HepG2 (cell line): ENCODE measurements around the gene ADSL. TPM values are rescaled to one million over a fixed set of nuclear protein-coding genes. Genes with fewer than 3 reads are reported as not detected.

Experiments
- HDAC6 ChIP-seq: fragments of 200-600 bp; sonication (generic); IDR thresholded peaks from 2 replicates; pipeline ENCODE4 v1.7.0; 2017; ENCODE audit warnings: mild to moderate bottlenecking, antibody characterized with exemption, low read length, low read depth
- IRF2 ChIP-seq: IDR thresholded peaks from 2 replicates; pipeline ENCODE4 v1.6.1; 2018; ENCODE audit warnings: missing genetic modification reagents, missing compliant biosample characterization
- NCOA5 ChIP-seq: sonication (generic); formaldehyde crosslinking; IDR thresholded peaks from 2 replicates; pipeline ENCODE4 v1.4.0; 2020; ENCODE audit warnings: missing genetic modification reagents
- NONO ChIP-seq, 2 experiments: fragments of 450-650 bp in 1 of 2; sonication (generic) in 1 of 2; formaldehyde crosslinking in 1 of 2; IDR thresholded peaks in 1 of 2; conservative IDR thresholded peaks in 1 of 2; 2 replicates each; pipeline versions ENCODE4 v1.6.1 to v1.8.0; 2017 to 2022; ENCODE audit warnings: mild to moderate bottlenecking in 1 of 2, missing genetic modification reagents in 1 of 2, moderate library complexity in 1 of 2
- SALL2 ChIP-seq: sonication (generic); formaldehyde crosslinking; IDR thresholded peaks from 2 replicates; pipeline ENCODE4 v1.8.1; 2023; ENCODE audit warnings: mild to moderate bottlenecking, missing genetic modification reagents, inconsistent platforms
- TGIF2 ChIP-seq: IDR thresholded peaks from 2 replicates; pipeline ENCODE4 v1.6.1; 2016; ENCODE audit warnings: control low read depth, missing compliant biosample characterization
- ZNF33B ChIP-seq: sonication (generic); formaldehyde crosslinking; IDR thresholded peaks from 2 replicates; pipeline ENCODE4 v1.5.1; 2020; ENCODE audit warnings: mild to moderate bottlenecking, missing genetic modification reagents
- ZSCAN31 ChIP-seq: sonication (generic); formaldehyde crosslinking; IDR thresholded peaks from 2 replicates; pipeline ENCODE4 v1.5.0; 2020; ENCODE audit warnings: low read depth, mild to moderate bottlenecking, missing genetic modification reagents
- polyA plus RNA-seq, 8 experiments: library from polyadenylated mRNA; depleted of rRNA in 3 of 8; stranded (reverse) in 7 of 8; unstranded in 1 of 8; fragments of >200 nt; fragmentation: Illumina TruSeq in 4 of 8; extraction: Trizol in 4 of 8; gene quantifications; 2 replicates each; pipeline versions ENCODE4 v1.2.1 to v1.2.3, GENCODE V29; 2011 to 2016; ENCODE audit warnings: low read depth in 4 of 8, missing spikeins in 1 of 8, mixed read lengths in 1 of 8; ENCODE audit not compliant: insufficient read depth in 1 of 8
- total RNA-seq, 5 experiments: library from RNA; depleted of rRNA; stranded (reverse); fragments of >200 nt; fragmentation: Illumina TruSeq; extraction: Trizol; gene quantifications; 2 replicates each; pipeline ENCODE4 v1.2.3, GENCODE V29; 2016; ENCODE audit warnings: low read depth in 1 of 5
- TF ChIP-seq, protein P1 (sequence below): sonication (generic); formaldehyde crosslinking; IDR thresholded peaks from 2 replicates; pipeline ENCODE4 v1.4.0; 2020; ENCODE audit warnings: mild to moderate bottlenecking, missing genetic modification reagents
- TF ChIP-seq, protein P2 (sequence below): sonication (generic); formaldehyde crosslinking; conservative IDR thresholded peaks from 2 replicates; pipeline ENCODE4 v1.4.0; 2020; ENCODE audit warnings: mild to moderate bottlenecking, missing genetic modification reagents, moderate library complexity
- TF ChIP-seq, protein P3 (sequence below): sonication (generic); formaldehyde crosslinking; conservative IDR thresholded peaks from 2 replicates; pipeline ENCODE4 v1.8.0; 2022; ENCODE audit warnings: mild to moderate bottlenecking, moderate library complexity, missing genetic modification reagents
- TF ChIP-seq, protein P4 (sequence below): sonication (generic); formaldehyde crosslinking; IDR thresholded peaks from 2 replicates; pipeline ENCODE4 v1.5.0; 2020; ENCODE audit warnings: missing genetic modification reagents
- TF ChIP-seq, protein P5 (sequence below): sonication (generic); formaldehyde crosslinking; IDR thresholded peaks from 2 replicates; pipeline ENCODE4 v1.4.0; 2020; ENCODE audit warnings: missing genetic modification reagents

The ADSL gene
- total and polyA plus RNA-seq, 2 of the 13 experiments (the other 11 are each of a cell fraction or from before 2014, with no cell fraction given): 123 to 174 TPM

DNA sequence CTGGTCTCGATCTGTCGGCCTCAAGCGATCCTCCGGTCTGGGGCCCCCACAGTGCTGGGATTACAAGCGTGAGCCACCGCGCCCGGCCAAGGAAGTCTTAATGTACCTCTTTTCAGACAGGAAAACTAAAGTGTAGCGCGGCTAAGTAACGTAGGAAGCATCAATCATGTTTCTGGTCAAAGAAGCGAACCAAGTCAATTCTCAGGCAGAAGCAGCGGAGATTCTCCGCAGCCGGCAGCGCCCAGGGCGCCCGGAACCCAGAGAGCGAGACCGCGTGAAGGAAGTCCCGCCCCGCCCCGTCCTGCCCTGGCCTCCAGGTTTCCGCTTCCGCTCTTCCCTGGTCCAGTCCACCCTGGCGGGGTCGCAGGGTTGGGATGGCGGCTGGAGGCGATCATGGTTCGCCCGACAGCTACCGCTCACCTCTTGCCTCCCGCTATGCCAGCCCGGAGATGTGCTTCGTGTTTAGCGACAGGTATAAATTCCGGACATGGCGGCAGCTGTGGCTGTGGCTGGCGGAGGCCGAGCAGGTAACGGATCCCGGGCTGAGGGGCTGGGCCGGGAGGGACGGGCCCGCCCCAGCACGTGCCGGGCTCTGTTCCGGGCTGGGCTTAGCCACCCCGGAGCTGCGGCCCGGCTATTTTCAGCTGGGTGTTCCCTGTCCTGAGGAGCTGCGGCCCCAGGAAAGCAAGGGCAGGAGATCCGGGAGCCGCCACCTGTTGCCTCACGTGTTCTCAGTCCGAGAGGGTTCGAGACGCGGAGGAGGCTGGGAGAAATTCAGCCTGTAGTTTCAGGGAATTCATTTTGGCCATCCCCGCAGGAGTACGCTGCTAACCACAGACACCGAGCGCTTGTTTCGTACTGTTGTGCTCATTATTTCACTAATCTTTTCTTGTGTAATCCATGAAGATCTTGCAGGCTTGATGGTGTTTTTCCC, at the start of gene ADSL (continued):
- TF ChIP-seq, protein P1, sequence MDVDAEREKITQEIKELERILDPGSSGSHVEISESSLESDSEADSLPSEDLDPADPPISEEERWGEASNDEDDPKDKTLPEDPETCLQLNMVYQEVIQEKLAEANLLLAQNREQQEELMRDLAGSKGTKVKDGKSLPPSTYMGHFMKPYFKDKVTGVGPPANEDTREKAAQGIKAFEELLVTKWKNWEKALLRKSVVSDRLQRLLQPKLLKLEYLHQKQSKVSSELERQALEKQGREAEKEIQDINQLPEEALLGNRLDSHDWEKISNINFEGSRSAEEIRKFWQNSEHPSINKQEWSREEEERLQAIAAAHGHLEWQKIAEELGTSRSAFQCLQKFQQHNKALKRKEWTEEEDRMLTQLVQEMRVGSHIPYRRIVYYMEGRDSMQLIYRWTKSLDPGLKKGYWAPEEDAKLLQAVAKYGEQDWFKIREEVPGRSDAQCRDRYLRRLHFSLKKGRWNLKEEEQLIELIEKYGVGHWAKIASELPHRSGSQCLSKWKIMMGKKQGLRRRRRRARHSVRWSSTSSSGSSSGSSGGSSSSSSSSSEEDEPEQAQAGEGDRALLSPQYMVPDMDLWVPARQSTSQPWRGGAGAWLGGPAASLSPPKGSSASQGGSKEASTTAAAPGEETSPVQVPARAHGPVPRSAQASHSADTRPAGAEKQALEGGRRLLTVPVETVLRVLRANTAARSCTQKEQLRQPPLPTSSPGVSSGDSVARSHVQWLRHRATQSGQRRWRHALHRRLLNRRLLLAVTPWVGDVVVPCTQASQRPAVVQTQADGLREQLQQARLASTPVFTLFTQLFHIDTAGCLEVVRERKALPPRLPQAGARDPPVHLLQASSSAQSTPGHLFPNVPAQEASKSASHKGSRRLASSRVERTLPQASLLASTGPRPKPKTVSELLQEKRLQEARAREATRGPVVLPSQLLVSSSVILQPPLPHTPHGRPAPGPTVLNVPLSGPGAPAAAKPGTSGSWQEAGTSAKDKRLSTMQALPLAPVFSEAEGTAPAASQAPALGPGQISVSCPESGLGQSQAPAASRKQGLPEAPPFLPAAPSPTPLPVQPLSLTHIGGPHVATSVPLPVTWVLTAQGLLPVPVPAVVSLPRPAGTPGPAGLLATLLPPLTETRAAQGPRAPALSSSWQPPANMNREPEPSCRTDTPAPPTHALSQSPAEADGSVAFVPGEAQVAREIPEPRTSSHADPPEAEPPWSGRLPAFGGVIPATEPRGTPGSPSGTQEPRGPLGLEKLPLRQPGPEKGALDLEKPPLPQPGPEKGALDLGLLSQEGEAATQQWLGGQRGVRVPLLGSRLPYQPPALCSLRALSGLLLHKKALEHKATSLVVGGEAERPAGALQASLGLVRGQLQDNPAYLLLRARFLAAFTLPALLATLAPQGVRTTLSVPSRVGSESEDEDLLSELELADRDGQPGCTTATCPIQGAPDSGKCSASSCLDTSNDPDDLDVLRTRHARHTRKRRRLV: peak; percentile 68; the same call in 1 of the 2 replicates
- TF ChIP-seq, protein P2, sequence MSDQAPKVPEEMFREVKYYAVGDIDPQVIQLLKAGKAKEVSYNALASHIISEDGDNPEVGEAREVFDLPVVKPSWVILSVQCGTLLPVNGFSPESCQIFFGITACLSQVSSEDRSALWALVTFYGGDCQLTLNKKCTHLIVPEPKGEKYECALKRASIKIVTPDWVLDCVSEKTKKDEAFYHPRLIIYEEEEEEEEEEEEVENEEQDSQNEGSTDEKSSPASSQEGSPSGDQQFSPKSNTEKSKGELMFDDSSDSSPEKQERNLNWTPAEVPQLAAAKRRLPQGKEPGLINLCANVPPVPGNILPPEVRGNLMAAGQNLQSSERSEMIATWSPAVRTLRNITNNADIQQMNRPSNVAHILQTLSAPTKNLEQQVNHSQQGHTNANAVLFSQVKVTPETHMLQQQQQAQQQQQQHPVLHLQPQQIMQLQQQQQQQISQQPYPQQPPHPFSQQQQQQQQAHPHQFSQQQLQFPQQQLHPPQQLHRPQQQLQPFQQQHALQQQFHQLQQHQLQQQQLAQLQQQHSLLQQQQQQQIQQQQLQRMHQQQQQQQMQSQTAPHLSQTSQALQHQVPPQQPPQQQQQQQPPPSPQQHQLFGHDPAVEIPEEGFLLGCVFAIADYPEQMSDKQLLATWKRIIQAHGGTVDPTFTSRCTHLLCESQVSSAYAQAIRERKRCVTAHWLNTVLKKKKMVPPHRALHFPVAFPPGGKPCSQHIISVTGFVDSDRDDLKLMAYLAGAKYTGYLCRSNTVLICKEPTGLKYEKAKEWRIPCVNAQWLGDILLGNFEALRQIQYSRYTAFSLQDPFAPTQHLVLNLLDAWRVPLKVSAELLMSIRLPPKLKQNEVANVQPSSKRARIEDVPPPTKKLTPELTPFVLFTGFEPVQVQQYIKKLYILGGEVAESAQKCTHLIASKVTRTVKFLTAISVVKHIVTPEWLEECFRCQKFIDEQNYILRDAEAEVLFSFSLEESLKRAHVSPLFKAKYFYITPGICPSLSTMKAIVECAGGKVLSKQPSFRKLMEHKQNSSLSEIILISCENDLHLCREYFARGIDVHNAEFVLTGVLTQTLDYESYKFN: peak; percentile 62
- peak; percentile 94 for TF ChIP-seq ZNF33B (CRISPR knock-in tag)
- no peak; the same call in 1 of the 2 replicates for TF ChIP-seq ZSCAN31 (CRISPR knock-in tag)
- TF ChIP-seq IRF2 (CRISPR knock-in tag): peak; percentile 81; the same call in 1 of the 2 replicates
- no peak for TF ChIP-seq NCOA5 (CRISPR knock-in tag)
- TF ChIP-seq HDAC6: no peak
- TF ChIP-seq, protein P3, sequence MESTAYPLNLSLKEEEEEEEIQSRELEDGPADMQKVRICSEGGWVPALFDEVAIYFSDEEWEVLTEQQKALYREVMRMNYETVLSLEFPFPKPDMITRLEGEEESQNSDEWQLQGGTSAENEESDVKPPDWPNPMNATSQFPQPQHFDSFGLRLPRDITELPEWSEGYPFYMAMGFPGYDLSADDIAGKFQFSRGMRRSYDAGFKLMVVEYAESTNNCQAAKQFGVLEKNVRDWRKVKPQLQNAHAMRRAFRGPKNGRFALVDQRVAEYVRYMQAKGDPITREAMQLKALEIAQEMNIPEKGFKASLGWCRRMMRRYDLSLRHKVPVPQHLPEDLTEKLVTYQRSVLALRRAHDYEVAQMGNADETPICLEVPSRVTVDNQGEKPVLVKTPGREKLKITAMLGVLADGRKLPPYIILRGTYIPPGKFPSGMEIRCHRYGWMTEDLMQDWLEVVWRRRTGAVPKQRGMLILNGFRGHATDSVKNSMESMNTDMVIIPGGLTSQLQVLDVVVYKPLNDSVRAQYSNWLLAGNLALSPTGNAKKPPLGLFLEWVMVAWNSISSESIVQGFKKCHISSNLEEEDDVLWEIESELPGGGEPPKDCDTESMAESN: peak; percentile 58; the same call in 1 of the 2 replicates
- TF ChIP-seq NONO (IDR thresholded peaks at IDR 0.05): no peak
- peak; percentile 95 for TF ChIP-seq NONO (CRISPR knock-in tag; conservative IDR thresholded peaks at IDR 0.05)
- 0 out of 2 replicates have a peak, but pooled peaks have one; percentile 2 for TF ChIP-seq TGIF2 (CRISPR knock-in tag)
- TF ChIP-seq, protein P4, sequence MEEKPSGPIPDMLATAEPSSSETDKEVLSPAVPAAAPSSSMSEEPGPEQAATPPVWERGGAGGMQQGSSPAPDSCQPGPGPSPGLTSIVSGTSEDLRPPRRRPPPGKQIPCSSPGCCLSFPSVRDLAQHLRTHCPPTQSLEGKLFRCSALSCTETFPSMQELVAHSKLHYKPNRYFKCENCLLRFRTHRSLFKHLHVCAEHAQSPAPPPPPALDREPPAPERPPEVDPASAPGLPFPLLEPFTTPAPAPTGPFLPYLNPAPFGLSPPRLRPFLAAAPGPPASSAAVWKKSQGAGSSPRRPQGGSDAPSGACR (CRISPR knock-in tag): peak; percentile 87; the same call in 1 of the 2 replicates
- TF ChIP-seq, protein P5, sequence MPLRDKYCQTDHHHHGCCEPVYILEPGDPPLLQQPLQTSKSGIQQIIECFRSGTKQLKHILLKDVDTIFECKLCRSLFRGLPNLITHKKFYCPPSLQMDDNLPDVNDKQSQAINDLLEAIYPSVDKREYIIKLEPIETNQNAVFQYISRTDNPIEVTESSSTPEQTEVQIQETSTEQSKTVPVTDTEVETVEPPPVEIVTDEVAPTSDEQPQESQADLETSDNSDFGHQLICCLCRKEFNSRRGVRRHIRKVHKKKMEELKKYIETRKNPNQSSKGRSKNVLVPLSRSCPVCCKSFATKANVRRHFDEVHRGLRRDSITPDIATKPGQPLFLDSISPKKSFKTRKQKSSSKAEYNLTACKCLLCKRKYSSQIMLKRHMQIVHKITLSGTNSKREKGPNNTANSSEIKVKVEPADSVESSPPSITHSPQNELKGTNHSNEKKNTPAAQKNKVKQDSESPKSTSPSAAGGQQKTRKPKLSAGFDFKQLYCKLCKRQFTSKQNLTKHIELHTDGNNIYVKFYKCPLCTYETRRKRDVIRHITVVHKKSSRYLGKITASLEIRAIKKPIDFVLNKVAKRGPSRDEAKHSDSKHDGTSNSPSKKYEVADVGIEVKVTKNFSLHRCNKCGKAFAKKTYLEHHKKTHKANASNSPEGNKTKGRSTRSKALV: peak; percentile 43; the same call in 1 of the 2 replicates
- TF ChIP-seq SALL2 (CRISPR knock-in tag): no peak; the same call in none of the 2 replicates
